Hematopoietic multipotent progenitor cell treated with erythropoietin and hydrocortisone succinate and interleukin-3 and kit ligand, for 4 days (in vitro differentiated cells): ENCODE data around the gene PRM1.

Experiments
- DNase-seq: peaks from one replicate; pipeline ENCODE4 v3.0.0-alpha.2; 2015

Gene PRM1

DNA sequence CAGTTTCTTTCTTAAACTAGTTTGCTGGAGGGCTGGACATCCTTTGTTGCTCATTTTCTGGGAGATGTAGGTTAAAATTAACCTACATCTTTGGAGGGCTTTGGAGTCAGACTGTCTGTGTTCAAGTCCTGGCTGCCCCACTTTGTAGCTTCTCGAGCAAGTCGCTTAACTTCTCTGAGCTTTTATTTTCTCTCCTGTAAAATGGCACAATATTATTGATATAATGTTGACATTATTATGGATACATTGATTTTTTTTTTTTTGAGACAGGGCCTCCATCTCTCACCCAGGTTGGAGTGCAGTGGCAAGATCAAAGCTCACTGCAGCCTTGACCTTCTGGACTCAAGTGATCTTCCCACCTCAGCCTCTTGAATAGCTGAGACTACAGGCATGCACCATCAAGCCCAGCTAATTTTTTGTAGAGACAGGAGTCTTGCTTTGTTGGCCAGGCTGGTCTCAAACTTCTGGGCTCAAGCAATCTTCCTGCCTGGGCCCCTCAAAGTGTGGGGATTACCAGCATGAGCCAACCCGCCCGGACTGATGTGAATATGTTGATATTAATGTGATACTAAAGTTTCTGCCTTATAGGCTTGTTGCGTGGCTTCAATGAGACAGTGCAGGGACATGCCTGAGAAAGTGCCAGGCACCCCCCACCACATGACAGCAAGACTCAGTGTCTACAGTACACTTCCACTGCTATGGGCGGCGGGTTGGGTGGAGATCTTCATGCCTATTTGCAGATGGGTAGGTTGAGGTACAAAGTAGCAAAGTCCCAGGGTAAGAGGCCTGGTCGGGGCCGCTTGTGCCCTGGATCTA is 32.6 kb upstream of the PRM1 start:
- DNase-seq: no peak

DNA sequence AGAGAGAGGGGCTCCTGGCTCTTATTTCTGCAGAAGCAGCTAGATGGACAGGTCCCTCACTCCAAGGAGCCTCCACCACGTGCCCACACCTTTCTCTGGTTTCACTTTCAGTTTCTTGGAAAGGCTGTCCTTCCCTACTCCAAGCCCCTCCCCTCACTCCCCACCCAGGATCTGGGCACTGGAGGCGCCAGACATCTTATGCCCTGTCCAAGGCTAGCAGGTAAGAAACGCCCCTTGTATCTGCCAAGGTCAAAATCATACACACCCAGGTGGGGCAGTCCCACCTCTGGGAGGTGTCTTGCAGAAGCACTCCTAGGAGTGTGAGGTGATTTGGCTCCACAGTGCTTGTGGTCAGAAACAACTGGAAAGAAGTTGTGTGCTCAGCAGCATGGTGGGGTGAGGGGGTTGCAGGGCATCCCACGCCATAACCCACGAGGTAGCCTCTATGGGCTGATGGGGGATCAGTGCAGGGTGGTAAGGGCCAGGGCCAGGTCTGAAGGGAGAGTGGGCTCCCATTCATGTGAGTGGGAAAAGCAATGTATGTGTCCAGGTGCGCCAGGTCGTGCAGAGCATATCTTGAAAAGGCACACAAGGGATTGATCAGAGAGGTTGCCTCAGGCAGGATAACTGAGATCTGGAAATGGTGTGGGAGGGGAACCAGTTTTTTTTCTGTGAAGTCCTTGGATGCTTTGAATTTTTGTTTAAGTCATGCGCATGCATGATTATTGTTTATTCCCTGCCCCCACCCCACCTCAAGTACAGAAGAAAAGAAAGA is 31.8 kb upstream of the PRM1 start:
- DNase-seq: peak; percentile 46

DNA sequence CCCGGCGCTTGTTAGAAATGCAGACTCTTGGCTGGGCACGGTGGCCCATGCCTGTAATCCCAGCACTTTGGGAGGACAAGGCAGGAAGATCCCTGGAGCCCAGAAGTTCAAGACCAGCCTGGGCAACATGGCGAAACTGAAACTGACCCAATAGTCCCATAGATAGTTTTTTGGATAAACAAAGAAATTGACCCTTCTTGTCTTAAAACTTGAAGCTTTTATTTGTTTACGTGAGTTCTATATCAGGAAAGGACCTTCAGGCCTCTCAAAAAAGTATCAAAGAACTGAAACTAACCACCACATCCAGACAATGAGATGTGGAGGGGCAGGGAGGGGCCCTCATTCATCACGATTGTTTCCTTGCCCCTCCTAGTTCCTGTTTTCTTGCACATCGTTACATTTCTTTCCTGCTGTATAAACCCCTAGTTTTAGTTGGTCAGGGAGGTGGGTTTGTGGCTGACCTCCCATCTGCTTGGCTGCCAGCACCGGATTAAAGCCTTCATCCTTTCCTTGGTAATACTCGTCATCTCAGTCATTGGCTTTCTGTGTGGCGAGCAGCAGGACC is 29.9 kb upstream of the PRM1 start:
- DNase-seq: peak; percentile 88

DNA sequence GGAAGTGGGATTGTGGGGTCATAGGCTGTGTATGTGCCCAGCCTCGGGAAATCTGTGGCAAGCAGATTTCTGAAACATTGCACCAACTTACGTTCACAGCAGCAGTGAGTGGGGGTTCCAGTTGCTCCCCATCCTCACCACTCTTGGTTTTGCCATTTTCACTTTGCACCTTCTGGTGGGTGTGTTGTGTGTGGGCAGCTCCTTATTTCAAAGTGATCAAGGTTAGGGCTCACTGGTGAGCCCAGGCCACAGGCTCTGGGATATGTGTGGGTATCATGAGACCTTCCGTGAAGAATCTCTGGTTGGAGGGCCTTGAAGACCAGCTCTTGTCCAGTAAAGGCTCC is 29.5 kb upstream of the PRM1 start:
- DNase-seq: no peak

DNA sequence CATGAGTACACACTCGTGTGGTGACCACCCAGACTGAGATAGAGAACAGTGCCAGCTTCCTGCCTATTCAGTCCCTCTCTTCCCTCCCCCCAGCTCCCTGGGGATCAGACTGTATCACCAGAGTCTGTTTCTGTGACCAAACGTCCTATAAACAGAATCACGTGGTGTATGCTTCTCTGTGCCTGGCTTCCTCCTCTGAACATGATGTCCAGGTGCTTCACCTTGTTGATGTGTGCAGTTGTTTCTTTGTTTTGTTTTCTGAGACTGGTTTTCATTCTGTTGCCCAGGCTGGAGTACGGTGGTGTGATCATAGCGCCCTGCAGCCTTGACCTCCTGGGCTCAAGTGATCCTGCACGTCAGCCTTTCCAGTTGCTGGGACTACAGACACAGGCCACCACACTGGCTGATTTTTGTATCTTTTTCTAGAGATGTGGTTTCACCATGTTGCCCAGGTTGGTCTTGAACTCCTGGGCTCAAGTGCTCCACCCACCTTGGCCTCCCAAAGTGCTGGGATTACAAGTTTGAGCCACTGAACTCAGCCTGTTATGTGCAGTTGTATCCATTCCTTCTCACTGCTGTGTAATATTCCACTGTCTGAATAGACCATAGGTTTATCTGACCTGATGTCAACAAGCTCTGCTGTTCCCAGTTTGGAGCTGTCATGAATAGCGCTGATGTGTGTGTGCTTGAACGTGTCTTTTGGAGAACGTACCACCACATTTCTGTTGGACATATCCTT is 28.9 kb upstream of the PRM1 start:
- no peak for DNase-seq

DNA sequence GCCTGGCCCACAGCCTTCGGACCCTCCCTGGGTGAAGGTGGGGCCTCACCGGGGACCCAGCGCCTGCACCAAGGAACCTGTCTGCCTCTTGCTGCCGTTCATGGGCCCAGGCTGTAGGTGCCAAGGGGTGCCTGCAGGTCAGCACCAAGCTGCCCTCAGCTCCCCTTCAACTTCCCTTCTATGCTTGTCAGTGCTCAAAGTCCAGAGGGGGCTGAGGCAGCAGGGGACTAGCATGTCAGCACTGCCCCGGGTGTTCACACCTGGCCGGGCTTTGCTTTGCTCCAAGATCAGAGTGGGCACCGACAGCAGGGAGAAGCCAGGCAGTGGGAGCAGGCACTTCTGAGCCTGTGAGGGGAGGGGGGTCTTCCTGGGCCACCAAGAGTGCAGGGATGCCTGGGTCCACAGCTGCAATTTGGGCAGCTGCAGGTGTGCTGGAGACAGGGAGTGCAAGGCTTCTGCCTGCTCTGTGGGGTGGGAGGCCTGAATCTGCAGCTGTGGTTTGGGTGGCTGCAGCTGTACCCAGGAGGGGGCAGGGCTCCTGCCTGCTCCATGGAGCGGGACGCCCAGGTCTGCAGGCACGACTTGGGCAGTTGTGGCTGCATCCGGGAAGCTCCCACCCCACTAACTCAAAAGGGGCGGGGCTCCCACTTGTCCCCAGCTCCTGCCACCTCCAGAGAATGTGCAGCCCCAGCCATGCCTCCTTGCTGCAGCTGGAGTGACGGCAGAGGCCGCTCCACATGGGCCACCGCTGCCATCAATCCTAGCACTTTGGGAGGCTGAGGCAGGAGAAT is 27.6 kb upstream of the PRM1 start:
- peak; percentile 46 for DNase-seq

DNA sequence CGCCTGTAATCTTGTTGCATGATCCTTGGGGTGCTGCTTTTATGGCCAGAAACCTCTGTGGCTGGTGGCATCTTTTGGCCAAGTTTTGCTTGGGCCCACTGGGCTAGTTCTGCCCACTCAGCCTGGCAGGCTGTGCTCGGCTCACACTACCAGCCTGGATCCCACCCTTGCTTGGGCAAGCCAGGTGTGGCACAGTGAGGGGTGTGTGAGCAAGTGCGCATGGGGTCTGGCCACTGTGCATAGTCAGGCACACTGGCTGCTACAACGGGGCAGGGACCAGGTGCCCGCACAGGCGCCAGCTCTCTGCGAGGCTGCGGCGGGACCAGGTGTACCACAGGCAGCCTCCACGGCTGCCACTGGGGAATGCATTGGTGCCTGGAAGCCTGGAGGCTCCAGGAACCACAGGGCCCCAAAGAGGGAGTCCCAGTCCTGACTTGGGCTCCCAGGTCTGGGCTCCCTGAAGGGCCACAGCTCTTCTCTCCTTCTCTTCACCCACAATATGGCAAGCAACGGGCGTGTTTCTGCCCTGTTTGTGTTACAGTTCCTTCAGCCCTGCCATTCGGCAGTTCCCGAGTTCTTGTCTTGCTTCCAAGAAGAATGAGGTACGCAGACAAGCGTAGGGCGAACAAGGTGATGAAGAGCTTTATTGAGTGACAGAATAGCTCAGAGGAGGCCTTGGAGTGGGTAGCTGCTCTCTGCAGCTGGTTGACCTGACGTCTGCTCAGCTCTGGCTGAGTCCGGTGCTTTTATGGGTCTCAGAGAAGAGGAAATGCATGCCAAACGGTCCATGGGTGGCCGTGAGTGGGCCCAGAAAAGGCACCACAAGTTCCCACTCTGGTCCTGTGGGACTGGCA is 26.7 kb upstream of the PRM1 start:
- DNase-seq: no peak

DNA sequence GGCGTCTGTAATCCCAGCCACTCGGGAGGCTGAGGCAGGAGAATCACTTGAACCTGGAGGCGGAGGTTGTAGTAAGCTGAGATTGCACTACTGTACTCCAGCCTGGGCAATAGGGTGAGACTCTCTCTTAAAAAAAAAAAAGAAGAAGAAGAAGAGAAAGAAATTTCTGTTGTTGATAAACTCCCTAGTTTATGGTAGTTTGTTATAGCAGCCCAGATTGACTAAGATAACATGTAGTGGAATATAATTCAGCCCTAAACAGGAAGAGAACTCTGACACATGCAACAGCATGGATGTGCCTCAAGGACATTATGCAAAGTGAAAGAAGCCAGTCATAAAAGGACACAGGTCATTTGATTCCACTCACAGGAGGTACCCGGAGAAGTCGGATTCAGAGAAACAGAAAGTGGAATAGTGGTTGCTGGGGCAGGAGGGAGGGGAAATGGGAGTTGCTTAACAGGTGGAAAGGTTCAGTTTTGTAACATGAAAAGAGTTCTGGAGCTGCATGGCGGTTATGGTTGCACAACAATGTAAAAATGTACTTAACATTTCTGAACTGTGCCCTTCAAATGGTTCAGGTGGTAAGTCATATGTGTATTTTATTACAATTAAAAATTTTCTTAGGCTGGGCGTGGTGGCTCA is 26.0 kb upstream of the PRM1 start:
- peak; percentile 48 for DNase-seq

DNA sequence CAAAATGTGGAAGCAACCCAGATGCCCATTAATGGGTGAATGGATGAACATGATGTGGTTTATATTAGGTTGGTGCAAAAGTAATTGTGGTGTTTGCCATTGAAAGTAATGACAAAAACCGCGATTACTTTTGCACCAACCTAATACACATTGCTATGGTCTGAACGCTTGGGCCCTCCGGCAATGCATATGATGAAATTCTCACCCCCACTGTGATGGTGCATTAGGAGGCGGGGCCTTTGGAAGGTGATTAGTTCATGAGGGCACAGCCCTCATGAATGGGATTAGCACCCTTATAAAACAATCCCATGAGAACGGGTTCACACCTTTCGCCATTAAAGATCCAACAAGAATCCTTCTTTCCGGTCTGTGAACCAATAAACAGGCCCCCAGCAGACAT is 25.3 kb upstream of the PRM1 start:
- no peak for DNase-seq

DNA sequence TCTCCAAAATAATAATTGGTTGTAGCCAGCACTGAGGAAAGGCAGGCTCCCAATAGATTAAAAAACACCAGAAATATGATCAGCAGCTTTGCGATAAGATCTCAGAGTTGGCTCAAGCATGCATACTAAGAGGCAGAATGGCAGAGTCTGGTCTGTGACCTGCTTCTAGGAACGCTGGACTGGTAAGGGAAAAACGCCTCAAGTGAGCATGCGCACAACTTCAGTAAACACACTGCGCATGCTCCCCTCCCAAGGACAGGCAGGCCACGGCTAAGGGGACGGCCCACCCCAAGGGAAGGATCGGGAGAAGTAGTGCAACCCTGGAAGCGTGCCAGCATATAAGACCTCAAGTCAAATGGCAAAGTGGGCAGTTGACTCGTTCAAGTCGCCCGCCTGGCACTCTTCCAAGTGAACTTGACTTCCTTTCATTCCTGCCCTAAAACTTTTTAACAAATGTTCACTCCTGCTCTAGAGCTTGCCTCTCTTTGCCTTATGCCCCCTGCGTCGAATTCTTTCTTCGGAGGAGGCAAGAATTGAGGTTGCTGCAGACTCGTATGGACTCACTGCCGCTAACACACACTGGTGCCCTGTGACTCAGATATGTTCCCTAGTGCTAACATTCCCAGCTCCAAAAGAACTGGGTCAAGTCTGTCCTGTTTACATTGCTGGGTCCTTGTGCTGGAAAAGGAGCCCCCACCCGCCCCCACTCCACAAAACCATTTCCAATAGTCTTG is 22.4 kb upstream of the PRM1 start:
- DNase-seq: peak; percentile 60

DNA sequence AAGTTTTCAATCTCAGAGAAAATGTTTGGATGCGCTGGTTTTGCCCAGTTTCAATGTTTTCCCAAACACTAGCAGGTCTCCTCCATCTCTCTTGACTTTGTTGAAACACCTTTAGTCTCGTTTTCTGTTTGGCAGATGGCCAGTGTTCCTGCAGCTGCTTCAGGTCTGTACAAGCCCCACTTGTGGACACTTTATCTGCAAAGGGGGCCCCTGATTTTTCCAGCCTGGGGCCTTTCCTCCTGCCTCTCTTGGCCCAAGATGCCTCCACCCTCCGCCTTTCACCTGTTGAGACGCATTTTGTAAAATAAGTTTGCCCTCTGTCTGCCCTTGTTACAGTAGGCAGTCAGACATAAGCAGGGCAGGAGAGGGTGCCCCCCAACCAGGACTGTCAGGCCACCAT is 21.8 kb upstream of the PRM1 start:
- DNase-seq: no peak

DNA sequence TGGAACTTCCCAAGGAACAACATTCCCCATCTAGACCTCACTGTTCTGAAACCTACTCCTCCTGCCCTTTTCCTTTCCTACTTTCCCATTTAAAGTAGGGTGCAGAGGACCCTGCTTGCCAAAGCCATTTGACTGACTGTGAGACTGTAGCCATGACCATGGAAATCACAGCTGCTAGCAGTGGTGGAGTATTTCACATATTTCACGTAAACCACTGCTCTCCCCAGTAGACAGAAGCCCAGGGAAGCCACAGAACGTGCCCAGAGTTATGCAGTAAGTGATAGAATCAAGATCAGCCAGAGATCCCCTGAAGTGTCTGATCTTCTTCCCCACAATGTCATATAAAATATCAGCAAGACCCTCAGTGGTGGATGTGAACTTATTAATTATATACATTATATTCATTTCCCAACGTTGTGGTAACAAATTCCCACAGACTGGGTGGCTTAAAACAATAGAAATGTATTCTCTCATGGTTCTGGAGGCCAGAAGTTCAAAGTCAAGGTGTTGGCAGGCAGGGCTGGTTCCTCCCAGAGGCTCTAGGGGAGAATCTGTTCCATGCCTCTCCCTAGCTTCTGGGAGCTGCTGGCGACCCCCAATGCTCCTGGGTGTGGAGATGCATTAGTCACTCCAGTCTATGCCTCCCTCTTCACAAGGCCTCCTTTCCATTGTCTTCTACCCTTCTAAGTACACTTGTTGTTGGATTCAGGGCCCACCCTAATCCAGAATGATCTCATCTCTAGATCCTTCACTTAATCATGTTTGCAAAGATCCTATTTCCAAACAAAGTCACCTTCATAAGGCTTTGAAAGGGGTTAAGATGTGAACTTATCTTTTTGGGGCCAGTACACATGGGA is 20.7 kb upstream of the PRM1 start:
- no peak for DNase-seq

DNA sequence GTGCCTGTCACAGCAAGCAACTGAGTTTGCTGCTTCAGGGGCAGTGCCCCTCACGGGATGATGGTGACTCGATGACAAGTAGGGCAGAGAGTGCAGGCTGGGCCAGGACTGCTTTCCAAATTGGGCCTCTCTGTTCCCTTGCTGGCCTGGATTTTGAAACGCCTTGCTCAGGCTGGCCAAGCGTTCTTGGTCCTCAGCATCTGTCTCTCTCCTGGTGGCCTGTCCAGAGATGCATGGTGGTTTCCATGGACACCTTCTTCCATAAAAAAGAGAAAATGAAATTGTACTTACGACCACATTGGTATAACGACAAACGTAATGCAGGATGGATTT is 19.4 kb upstream of the PRM1 start:
- DNase-seq: no peak

DNA sequence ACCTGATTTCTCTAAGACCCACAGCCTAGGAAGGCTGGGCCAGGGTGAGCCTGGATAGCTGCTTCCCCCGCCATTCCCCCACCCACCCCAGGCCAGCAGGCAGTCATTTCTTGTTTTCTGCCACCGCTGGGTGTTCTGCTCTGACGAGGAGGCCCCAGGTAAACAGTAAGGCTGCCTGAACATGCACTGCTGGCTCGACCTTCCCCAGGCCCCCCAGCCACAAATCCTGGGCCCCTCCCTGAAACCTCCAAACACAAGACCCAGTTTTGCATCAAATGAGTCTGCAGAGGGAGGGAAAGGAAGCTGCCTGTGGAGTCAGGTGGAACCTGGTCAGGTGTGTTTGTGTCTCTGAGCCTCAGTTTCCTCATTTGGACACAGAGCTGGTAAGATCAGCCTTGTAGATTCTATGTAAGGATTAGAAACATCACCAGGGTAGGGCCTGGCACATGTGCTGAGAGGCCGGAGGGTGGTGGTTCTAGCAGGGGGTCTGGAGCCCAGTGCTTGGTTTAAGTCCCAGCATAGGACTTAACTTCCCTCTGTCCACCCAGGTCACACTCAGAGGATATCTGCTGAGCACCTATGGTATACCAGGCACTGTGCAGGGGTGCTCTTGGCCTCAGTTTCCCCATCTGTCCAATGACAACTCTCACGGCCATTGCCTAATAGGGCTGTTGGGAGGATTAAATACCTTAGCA is 18.9 kb upstream of the PRM1 start:
- DNase-seq: no peak

DNA sequence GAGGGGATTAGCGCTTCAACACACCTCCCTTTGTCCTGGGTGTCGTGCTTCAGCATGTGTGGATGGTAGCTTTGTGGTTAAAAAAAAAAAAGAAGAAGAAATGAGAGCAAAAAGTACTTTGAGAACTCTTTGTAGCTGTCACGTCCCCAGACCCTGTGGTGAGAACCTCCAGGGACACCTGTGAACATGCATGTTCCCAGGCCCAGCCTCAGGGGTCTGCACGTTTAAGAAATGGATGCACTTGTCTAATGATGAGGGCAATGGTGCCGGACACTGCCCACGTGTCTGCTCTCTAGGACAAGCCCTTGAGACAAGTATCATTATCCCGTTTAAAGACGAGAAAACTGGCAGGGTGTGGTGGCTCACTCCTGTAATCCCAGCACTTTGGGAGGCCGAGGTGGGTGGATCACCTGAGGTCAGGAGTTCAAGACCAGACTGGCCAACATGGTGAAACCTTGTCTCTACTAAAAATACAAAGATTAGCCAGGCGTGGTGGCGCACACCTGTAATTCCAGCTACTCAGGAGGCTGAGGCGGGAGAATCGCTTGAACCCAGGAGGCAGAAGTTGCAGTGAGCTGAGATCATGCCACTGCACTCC is 17.9 kb upstream of the PRM1 start:
- peak; percentile 37 for DNase-seq

DNA sequence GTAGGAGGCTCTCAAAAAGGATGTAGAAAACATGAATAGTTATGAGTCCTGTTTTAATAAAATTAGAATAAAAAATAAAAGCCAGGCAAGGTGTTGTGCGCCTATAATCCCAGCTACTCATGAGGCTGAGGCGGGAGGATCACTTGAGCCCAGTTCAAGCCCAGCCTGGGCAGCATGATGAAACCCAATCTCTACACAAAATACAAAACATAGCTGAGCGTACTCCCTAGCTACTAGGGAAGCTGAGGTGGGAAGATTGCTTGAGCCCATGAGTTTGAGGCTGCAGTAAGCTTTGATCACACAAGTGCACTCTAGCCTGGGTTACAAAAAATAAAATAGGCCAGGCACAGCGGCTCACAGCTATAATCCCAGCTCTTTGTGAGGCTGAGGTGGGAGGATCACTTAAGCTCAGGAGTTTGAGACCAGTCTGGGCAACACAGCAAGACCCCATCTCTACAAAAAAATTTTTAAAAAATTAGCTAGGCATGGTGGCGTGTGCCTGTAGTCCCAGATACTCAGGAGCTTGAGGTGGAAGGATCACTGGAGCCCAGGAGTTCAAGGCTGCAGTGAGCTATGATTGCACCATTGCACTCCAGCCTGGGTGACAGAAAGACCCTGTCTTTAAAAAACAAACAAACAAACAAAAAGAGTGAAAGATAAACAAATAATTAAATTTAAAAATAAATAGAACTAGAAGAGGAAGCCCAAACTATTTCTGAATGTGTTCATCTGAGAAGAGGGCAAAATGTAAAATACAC is 17.2 kb upstream of the PRM1 start:
- peak; percentile 27 for DNase-seq

DNA sequence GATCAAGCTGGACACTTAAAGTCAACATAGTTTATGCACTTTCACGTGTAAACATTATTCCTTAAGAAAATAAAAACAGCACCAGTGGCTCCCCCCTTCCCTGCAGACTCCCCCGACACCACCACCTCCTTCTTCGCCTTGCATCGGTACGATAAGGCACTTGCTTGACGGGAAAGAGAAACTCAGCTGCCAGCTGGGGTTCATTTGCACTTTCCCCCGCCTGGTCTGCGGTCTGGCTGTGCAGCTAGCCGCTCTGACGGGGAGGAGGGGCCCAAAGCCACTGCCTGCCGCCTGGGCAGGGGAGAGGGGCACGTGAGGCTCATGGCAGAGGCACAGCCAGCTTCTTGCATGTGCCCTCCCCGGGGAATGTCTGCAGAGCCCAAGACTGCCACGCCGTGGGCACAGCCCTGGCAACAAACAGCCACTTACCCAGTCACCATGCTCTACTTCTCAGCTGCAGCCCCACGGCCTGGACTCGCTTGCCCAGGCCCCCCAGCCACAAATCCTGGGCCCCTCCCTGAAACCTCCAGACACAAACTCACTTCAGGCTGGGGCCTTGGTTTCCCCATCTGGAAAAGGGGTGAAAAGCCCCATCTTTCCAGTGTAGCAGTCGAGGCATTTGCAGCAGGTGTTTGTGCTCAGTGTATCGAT is 16.5 kb upstream of the PRM1 start:
- peak; percentile 98 for DNase-seq
